NCI-H526 (cell line): Measurements from ENCODE around the gene AIMP1.
A peak's percentile ranks its signal among the peaks of the same experiment; 100 is the strongest.
"Not testable (repeated sequence)": the region's sequence is repeated elsewhere in the genome, so short reads cannot be mapped to it uniquely, and the experiment has no call there.

ENCODE experiments used
- DNase-seq, 2 experiments: peaks; one replicate each; lab custom pipeline; 2025; lab: John Stamatoyannopoulos, UW

AIMP1 gene

DNA sequence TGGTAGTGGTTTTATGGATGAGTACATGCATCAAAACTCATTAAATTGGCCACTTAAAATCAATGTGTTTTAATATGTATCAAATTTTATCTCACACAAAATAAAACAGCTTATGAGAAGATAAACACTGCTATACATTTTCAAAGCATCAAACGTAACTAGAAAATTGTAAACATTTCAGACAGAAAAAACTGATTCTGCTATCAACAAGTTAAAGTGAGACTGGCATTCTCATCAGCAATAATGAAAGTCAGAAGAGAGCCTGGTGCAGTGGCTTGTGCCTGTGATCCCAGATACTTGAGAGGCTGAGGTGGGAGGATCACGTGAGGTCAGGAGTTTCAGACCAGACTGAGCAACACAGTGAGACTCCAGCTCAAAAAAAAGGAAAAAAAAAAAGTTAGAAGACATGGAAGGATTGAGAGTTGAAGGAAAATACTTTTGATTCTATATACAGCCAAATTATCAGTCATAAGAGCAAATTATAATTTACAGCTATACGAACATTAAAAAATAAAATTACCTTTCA, 3.3 kb upstream of the AIMP1 start:
- no peak for DNase-seq

DNA sequence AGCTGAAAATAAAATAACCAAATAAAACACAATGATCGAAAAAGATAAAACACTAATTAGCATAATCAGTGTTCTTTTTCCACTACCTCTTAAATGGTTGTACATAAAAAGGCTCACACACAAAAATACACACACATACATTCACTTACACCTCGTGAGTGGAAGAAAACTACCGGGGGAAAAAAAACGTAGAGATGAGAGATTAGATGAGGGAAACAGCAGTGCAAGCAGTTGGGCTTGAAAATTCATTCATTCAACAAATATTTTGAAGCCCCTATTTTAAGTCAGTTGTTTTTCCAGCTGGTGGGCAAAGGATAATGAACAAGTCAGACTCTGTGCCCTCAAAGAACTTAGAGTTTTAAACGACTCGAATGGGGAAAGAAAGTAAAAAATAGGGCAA, 1.4 kb upstream of the AIMP1 start:
- DNase-seq = no peak

DNA sequence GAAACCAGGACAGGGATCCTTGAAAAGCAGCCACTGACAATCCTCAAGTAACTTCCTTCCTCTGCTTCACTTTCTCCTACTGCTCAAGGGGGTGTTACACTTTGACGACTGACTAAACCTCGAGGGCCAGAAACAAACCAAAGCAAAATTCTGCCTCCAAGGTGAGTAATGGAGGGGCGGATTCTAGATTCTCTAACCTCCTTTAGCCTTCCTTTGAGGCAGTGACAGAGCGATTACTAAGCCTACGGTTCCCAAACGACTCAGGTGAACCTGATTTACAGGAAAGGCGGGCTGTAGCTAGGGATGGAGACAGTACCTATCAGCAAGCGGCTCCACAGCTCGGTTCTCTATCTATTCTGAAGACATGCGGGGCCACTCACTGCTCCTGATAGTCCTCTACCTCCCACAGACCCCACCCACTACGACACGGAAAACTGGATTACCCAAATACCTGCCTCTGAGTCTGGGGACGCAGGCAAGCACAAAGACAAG, 828 bp upstream of the AIMP1 start:
- DNase-seq = peak in 1 of 2 experiments; percentile 41

DNA sequence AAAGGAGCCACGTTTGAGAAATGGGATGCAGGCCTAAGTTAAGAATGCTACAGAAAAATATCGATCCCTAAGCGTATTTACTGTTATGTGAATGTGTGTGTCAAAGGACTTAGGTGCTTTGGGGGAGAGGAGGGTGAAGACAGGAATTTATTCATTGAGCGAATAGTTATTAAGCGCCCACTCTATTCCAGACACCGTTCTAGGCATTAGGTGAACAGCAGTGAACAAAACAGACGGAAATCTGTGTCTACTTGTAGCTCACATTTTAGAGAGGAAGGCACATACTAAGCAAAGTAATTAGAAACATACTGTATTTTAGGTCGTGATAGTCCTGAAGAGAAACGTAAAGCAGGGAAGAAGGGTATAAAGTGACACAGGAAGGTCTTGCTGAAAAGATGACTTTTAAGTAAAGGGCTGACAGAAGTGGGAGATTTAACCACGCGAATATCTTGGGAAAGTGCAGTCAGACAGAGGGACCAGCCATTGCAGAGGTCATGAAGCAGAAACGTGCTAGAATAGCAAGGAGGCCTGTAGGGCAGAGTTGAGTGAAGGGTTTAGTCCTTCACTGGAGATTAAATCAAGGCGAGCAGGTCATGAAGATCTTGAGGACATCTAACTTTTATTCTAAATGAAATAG, 541 bp downstream of the AIMP1 start:
- peak in 1 of 2 experiments; percentile 44 for DNase-seq

DNA sequence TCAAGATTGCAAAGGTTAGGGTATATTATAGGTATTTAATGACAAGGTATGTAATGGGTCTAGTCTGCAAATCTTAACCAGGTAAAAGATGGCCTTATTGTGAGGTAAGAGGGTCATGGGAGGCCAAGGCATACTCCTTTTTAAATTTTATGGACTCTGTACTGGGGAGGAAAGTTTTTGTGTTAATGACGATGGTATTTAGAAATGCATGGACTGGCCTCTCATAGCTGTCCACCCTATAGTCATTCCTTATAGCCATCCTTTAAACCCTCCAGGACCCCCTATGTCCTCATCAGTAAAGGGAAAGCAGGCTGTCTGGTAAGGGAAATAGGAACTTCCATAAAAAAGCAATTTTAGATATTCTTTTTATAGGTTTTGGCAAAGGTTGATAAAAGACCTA, 1.5 kb downstream of the AIMP1 start:
- DNase-seq = no peak

DNA sequence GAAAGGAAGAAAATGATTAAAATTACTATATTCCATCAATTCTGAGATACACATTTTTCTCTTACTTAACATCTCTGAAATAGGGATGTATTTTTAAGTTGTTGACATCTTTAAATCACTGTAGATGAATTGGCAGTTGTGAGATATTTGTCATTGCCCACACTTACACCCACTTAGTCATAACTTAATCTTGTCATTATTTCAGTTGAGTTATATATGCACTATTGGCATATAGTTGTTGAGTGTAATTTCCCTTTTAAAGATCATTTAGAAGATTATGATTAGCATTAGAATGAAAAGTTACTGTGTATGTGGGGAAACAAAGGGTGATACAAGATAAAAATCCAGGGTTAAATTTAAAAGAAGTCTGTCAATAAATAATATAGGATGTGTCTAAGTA, 2.2 kb downstream of the AIMP1 start:
- no peak for DNase-seq

DNA sequence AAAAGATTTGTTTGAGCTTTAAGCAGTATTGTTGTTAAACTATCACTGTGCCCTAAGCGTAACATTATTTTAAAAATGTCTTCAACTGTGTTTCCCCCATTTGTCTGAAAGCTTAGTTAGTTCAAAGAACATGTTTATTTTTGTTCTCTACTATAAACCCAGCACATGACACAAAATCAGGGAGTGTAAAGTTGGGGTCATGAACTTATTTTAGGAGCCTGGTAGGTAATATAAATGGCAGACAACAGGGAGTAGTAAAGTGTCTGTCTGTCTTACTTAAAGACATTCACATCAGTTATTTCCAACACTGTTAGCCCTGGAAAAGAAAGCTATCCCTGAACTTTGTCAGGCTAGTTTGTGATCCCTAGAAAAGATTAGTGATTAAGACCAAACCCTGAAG, 3.9 kb downstream of the AIMP1 start:
- no peak for DNase-seq

DNA sequence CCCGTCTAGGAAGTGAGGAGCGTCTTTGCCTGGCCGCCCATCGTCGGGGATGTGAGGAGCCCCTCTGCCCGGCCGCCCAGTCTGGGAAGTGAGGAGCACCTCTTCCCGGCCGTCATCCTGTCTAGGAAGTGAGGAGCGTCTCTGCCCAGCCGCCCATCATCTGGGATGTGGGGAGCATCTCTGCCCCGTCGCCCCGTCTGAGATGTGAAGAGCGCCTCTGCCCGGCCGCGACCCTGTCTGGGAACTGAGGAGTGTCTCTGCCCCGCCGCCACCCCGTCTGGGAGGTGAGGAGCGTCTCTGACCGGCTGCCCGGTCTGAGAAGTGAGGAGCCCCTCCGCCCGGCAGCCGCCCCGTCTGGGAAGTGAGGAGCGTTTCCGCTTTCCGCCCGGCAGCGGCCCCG, 4.8 kb downstream of the AIMP1 start:
- DNase-seq = not testable (repeated sequence)

DNA sequence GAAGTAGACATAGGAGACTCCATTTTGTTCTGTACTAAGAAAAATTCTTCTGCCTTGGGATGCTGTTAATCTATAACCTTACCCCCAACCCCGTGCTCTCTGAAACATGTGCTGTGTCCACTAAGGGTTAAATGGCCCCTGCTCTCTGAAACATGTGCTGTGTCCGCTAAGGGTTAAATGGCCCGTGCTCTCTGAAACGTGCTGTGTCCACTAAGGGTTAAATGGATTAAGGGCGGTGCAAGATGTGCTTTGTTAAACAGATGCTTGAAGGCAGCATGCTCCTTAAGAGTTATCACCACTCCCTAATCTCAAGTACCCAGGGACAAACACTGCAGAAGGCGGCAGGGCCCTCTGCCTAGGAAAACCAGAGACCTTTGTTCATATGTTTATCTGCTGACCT, 5.5 kb downstream of the AIMP1 start:
- DNase-seq = not testable (repeated sequence)

DNA sequence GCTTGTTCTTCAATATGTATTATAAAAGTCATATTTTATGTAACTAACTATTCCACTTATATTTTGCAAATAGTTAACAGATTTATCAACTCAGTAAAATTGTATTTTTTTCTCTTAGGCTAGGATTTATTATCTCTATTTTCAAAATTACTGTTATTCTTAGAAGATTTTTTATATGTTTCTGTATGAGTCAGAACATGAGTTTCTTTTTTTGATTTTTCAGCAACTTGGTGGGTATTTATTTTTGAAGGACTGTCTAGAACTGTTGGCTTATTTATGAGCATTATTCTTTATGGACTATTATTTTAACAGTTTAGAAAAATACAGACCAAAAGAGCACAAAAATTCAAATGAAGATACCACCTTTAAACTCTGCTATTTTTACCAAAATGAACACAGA, 6.8 kb downstream of the AIMP1 start:
- no peak for DNase-seq

DNA sequence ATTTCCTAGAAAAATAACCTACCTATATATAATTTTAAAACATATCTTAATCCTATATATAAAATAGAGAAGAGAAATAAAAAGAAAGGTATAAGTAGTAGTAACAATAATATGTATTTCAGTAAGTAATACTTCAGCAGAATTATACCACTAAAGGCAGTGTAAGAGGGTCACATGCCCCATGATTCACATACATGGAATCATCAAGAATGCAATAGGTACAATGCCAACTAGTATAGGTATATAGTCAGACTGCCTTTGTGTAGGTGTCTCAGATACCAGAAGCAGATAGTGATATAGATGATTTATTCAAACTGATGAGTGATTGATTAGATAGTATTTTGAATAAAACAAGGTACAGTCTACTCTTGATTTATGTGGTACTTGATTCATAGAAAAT, 9.4 kb downstream of the AIMP1 start:
- DNase-seq = no peak

DNA sequence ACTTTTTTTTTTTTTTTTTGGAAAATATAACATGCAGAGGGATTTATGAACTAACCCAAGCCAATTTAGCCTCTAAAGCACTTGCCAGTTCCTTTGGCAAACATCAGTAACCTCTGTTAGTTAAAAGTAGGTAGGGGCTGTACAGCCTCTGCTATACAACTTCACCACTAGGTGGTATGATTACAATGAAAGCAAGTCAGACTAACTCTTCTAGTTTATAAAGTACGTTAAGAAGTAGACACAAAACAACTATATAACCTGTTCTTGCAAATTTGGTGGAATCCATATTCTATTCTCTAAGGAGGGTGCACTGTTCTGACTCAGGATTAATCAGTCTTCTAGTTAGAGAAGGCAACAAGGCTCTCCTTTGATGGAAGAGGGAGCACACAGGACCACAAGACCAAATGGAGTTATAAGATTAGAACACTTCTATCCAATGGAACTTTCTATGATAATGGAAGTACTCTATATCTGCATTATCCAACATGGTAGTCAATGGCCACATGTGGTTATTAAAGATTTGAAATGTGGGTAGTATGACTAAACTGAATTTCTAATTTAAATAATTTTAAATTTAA, 12.8 kb downstream of the AIMP1 start:
- peak; percentile 9 to 49 for DNase-seq

DNA sequence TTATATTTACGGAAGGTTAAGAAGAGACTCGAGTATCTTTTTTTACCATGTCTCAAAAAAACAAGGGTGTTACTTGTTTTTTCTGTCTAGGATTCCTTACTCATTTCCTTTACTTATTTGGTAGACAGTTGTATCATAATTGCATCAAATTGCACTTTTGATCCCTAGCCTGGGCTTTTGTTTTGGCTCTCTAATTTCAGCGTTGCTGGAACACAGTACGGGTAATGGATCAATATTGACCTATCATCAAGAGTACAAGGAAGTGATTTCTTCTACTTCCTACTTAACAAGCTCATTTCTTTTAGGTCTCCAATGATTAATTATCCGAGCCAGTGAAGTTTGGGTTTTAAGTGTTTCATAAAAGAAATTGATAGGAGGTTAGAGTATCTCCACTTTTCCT, 16.8 kb downstream of the AIMP1 start:
- no peak for DNase-seq

DNA sequence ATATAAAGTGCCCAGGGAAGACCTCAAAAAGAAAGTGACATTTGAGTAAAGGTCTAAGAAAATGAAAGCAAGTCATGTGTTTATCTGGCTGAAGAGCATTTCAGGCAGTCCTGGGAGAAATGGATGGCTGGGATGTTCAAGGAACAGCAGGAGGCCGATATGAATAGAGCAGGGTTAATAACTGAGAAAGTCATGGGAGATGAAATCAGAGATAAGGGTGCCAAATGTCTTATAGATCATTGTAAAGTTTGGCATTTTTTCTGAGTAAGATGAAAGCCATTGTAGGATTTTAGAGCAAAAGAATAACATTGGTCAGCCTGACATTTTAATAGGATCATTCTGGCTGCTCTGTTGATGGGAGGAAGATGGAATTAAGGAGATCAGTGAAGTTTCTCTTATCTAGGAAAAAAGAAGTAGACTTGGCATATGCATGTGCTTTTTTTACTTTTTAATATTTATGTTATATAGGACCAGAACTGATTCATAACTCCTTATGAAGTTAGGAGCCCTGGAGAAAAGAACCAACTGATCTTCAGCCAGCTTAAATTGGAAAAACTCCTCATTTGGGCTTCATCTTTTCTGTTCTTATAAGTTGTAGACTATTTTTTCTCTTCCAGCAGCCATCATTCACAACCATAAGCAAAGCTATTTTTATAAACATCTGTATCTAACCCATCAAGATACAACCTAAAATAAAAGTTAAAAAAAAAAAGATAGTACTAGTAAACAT, 18.6 kb downstream of the AIMP1 start:
- no peak for DNase-seq

DNA sequence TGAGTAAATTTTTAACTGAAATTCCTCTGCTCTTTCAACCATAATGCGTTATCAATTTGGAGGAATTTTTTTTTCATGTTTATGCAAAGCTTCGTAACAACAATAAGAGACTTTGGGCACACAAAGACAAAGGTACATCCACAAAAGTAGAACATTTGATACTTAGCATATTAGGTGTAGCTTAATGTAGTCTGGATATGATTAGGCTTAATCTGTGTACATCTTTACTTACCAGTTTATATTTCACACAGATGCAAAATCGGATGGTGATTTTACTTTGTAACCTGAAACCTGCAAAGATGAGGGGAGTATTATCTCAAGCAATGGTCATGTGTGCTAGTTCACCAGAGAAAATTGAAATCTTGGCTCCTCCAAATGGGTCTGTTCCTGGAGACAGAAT, 20.3 kb downstream of the AIMP1 start:
- DNase-seq = peak in 1 of 2 experiments; percentile 35

DNA sequence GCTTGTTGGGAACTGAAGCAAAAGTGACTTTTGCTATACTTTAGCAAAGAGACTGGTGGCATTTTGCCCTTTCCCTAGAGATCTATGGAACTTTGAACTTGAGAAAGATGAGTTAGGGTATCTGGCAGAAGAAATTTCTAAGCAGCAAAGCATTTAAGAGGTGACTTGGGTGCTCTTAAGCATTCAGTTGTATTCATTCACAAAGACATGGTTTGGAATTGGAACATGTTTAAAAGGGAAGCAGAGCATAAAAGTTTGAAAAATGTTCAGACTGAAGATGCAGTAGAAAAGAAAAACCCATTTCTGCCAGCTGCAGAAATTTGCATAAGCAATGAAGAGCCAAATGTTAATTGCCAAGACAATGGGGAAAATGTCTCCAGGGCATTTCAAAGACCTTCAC, 21.6 kb downstream of the AIMP1 start:
- no peak for DNase-seq

DNA sequence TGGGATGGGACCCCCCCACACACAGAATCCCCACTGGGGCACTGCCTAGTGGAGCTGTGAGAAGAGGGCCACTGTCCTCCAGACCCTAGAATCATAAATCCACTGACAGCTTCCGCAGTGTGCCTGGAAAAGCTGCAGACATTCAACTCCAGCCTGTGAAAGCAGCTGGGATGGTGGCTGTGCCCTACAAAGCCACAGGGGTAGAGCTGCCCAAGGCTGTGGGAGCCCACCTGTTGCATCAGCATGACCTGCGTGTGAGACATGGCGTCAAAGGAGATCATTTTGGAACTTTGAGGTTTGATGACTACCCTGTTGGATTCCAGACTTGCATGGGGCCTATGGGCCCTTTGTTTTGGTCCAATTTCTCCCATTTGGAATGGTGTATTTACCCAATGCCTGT, 22.3 kb downstream of the AIMP1 start:
- no peak for DNase-seq

DNA sequence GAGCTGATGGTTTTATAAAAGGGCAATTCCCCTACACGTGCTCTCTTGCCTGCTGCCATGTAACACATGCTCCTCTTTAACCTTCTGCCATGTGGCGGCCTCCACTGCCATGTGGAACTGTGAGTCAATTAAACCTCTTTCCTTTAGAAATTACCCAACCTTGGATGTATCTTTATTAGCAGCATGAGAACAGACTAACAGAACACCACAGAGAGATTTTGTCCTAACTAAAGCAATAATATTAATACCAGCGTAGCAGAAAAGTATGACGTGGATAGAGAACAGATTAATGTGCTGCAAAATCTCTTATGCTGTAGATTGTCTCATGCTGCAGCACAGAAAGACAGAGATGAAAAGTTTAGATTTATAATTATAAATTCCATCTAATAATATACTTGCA, 23.1 kb downstream of the AIMP1 start:
- DNase-seq = no peak

DNA sequence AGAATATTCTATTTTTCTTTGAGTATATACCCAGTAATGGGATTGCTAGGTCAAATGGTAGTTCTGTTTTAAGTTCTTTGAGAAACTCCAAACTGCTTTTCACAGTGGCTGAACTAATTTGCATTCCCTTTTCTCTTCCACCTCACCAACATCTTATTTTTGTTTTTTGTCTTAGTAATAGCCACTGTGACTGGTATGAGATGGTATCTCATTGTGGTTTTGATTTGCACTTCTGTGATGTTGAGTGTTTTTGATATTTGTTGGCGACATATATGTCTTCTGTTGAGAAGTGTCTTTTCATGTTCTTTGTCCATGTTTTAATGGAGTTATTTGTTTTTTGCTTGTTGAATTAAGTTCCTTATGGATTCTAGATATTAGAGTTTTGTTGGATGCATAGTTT, 24.4 kb downstream of the AIMP1 start:
- DNase-seq = no peak

DNA sequence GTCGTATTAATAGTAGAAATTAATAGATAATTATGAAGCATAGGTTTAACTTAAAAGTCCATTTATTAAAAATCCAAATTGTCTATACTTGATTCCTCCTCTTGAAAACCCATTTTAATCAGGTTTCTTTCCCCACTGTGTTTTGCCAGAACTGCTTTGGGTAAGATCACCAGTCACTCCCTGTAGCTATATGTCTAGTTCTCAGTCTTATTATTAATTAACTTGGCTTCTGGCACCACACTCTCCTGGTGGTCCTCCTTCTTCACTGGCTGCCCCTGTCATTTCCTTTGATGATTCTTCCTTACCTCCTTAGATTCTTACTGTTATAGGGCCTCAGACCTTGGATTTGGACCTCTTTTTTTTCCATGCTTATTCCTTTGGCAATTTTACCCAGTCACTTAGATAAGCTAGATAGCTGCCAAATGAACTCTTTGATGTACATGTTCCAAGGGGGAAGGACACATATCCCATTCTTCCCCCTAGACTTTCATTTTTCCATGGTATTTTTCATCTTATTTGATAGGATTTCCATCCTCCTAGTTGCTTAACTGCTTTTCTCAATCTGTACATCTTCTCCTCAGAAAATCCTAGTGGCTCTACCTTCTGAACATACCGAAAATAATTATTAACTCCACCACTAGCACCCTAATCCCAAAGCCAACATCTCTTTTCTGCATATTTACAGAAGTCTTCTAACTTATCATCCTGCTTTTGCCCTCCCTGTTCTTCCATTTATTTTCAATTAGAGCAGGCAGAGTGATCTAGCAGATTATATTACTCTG, 27.7 kb downstream of the AIMP1 start:
- DNase-seq = no peak

DNA sequence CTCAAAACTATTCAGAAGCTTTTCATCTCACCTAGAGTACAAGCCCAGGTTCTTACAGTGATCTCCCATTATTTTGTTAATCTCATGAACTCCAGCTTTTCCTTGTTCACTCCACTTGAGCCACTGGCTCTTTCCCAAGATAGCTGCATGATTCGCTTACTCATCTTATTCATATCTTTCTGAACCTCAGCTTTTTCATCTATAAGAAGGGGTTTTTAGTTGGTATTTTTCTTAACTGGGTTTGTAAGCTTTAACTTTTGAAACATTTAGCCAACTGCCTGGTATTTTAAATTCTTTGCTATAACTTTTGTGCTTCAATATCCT, 28.3 kb downstream of the AIMP1 start:
- no peak for DNase-seq

DNA sequence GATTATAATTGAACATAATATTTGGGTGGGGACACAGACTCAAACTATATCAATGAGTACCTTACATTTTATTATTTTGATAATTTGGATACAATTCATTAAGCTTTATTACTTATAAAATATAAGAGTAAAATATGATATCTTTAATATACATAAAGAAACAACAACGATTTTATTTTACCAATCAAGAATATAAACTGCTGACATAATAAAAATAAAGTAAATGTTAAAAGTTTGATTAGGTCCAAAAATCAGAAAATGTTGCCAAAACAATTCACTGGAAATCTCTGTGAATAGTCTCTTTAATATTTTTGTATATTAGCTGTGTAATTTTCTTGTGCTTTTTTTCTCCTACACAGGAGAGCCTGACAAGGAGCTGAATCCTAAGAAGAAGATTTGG, 30.8 kb downstream of the AIMP1 start:
- no peak for DNase-seq

DNA sequence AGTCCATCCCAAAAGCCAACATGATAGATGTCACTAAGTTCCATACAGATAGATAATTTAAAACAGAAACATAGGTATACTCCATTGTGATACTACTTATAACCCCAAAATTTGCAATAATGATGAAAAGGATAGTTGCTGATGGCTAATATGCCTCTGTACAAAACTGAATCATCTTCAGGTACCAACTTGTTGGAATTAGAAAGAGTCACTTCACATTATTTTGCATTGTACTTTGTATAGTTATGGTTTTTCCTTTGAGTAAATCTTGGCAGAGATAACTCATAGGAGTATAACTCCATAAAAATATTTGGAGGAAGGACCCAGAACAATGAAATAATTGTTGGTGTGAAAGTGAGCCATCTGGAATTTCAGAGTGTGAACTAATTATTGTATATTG, 34.7 kb downstream of the AIMP1 start:
- no peak for DNase-seq
